AG10803 (cell line): Measurements from ENCODE around the gene TMOD3.

Source experiments
- DNase-seq: peaks from one replicate; pipeline ENCODE4 v3.0.0; 2010; ENCODE audit warnings: low read depth
- H3K4me3 ChIP-seq: 2 replicates; pipeline ENCODE4 v1.5.1; 2011; ENCODE audit warnings: mild to moderate bottlenecking, low read length, control low read depth
- CTCF ChIP-seq: conservative IDR thresholded peaks from 2 replicates; pipeline ENCODE4 v1.5.1; 2011; ENCODE audit warnings: mild to moderate bottlenecking, low read length, control low read depth, inconsistent platforms

The TMOD3 gene

GRCh38 chr15:51848811-51849210, 19.4 kb downstream of the TMOD3 start:
- no peak overlapping the region for H3K4me3 ChIP-seq
- no peak for TF ChIP-seq CTCF
- DNase-seq = peak; percentile 34

GRCh38 chr15:51849860-51850259, 20.4 kb downstream of the TMOD3 start:
- peak; percentile 22 for DNase-seq
- TF ChIP-seq CTCF = no peak
- H3K4me3 ChIP-seq = no peak overlapping the region

GRCh38 chr15:51853998-51854397, 24.5 kb downstream of the TMOD3 start:
- no peak overlapping the region for H3K4me3 ChIP-seq
- peak; percentile 68 for DNase-seq
- TF ChIP-seq CTCF = no peak

GRCh38 chr15:51855612-51856011, 26.2 kb downstream of the TMOD3 start:
- DNase-seq = no peak
- H3K4me3 ChIP-seq = no peak overlapping the region
- TF ChIP-seq CTCF = no peak

GRCh38 chr15:51856714-51857380, 27.4 kb downstream of the TMOD3 start:
- DNase-seq = no peak
- no peak for TF ChIP-seq CTCF
- no peak overlapping the region for H3K4me3 ChIP-seq

GRCh38 chr15:51861557-51862359, 32.3 kb downstream of the TMOD3 start:
- H3K4me3 ChIP-seq = no peak overlapping the region
- no peak for TF ChIP-seq CTCF
- DNase-seq = no peak

- no peak for TF ChIP-seq CTCF
- H3K4me3 ChIP-seq = no peak overlapping the region
- no peak for DNase-seq
Measured at GRCh38 chr15:51863131-51863530, 33.7 kb downstream of the TMOD3 start.
